ENCODE results near the gene PODXL2. TPM values are rescaled to one million over a fixed set of nuclear protein-coding genes. Genes with fewer than 3 reads are reported as not detected.

PODXL2 gene
- total RNA-seq, 4 donors from 2014 or later = 9.7 to 18.9 (median 15.9) TPM

DNA sequence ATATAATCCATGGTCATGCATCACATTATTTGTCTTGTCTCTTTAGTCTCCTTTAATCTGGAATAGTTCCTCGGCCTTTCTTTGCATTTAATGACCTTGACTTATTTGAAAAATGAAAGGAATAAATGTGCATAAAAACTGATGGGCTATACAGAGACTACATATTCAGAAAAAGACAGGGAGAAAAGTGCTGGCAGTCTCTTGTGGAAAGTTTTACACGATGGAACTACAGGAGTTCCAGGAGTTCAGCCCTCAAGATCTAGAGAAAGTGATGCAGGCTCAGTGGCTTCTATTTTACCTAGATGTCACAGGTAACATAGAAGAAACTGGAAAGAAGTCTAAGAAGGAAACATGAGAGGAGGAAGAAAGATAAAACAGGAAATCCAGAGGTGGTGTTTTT is 36.2 kb downstream of the PODXL2 start:
- no peak overlapping the region for H3K27ac ChIP-seq
- intact Hi-C loops (cut with DNase I; ENCODE audit: low total_unique reads) = no loop called here
- H3K27me3 ChIP-seq = no peaks in the 10 kb centered on the region
- no peak overlapping the region for H3K4me3 ChIP-seq
- no peaks in the 10 kb centered on the region for H3K4me1 ChIP-seq
- TF ChIP-seq EP300 (IDR thresholded peaks at IDR 0.05; ENCODE audit: low read depth) (no peak), POLR2A (IDR thresholded peaks at IDR 0.05) (no peak), POLR2AphosphoS5 (IDR thresholded peaks at IDR 0.05) (no peak)
- TF ChIP-seq, protein P1, sequence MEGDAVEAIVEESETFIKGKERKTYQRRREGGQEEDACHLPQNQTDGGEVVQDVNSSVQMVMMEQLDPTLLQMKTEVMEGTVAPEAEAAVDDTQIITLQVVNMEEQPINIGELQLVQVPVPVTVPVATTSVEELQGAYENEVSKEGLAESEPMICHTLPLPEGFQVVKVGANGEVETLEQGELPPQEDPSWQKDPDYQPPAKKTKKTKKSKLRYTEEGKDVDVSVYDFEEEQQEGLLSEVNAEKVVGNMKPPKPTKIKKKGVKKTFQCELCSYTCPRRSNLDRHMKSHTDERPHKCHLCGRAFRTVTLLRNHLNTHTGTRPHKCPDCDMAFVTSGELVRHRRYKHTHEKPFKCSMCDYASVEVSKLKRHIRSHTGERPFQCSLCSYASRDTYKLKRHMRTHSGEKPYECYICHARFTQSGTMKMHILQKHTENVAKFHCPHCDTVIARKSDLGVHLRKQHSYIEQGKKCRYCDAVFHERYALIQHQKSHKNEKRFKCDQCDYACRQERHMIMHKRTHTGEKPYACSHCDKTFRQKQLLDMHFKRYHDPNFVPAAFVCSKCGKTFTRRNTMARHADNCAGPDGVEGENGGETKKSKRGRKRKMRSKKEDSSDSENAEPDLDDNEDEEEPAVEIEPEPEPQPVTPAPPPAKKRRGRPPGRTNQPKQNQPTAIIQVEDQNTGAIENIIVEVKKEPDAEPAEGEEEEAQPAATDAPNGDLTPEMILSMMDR (IDR thresholded peaks at IDR 0.05) = no peak
- H3K36me3 ChIP-seq = no peaks in the 10 kb centered on the region
- in situ Hi-C loops (cut with MboI; ENCODE audit: low pct_ligation_motif_present in 1 of 4, low pct_unique_long_range_greater_than_20kb in 1 of 4, low sequenced_read_pairs in 3 of 4) = loop anchor here in 2 of 4 donors (25.0 kb wide), 2 partner anchors 172 to 297 kb away; no protein-coding TSS in a partner anchor
- H3K9me3 ChIP-seq = no peaks in the 10 kb centered on the region
- 75 to 79% methylated on average over 2 of the region's 2 CpGs for WGBS, 2 donors (ENCODE audit: low coverage in 1 of 2)
- no peak for DNase-seq

DNA sequence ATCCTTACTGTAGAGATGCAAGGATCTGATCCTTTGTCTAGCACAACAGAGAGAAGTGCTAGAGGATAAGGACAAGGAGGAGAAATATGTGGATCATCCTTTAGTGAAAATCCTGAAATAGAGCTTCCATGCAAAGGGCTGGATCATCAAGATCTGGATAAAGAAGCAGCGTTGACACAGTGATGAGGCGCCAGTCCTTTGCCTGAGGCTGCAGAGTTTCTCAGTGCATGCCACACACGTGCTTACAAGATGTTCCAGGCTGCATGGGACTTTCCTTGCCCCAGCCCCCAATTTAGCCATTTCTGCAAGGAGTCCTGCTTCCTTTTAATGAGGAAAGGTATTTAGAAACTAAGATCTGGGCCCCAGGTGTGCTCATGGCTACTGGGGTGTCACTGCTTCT is 36.6 kb downstream of the PODXL2 start:
- Histone ChIP-seq H3K4me3 (no peak overlapping the region), H3K27ac (no peak overlapping the region), H3K4me1 (no peaks in the 10 kb centered on the region), H3K27me3 (no peaks in the 10 kb centered on the region), H3K36me3 (no peaks in the 10 kb centered on the region), H3K9me3 (no peaks in the 10 kb centered on the region)
- intact Hi-C loops (cut with DNase I; ENCODE audit: low total_unique reads) = no loop called here
- WGBS, 2 donors (ENCODE audit: low coverage in 1 of 2) = 91 to 100% methylated on average over 3 of the region's 3 CpGs
- in situ Hi-C loops (cut with MboI; ENCODE audit: low pct_ligation_motif_present in 1 of 4, low pct_unique_long_range_greater_than_20kb in 1 of 4, low sequenced_read_pairs in 3 of 4) = loop anchor here in 2 of 4 donors (25.0 kb wide), 2 partner anchors 172 to 297 kb away; no protein-coding TSS in a partner anchor
- TF ChIP-seq, protein P1 (IDR thresholded peaks at IDR 0.05) = no peak
- no peak for TF ChIP-seq POLR2AphosphoS5 (IDR thresholded peaks at IDR 0.05)
- TF ChIP-seq EP300 (IDR thresholded peaks at IDR 0.05; ENCODE audit: low read depth) = no peak
- no peak for TF ChIP-seq POLR2A (IDR thresholded peaks at IDR 0.05)
- DNase-seq = no peak

DNA sequence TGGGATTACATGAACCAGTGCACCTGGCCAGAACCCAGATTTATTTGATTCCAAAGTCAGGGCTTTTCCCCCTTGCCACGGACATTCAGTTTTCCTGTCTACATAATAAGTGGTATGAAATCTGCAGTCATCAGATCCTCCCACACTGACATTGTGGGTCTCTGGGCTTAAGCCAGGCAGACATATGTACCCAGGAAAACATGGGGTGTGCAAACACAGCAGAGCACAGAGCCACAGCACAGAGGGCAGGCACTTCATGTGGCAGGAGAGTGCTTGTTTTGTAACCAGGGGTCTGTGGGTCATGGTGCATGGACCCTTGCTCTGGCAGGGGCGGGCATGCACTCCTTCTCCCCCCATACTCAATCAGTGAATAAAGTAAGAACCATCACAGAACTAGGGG is 37.7 kb downstream of the PODXL2 start:
- in situ Hi-C loops (cut with MboI; ENCODE audit: low pct_ligation_motif_present in 1 of 4, low pct_unique_long_range_greater_than_20kb in 1 of 4, low sequenced_read_pairs in 3 of 4) = loop anchor here in 2 of 4 donors (25.0 kb wide), 2 partner anchors 171 to 296 kb away; no protein-coding TSS in a partner anchor

DNA sequence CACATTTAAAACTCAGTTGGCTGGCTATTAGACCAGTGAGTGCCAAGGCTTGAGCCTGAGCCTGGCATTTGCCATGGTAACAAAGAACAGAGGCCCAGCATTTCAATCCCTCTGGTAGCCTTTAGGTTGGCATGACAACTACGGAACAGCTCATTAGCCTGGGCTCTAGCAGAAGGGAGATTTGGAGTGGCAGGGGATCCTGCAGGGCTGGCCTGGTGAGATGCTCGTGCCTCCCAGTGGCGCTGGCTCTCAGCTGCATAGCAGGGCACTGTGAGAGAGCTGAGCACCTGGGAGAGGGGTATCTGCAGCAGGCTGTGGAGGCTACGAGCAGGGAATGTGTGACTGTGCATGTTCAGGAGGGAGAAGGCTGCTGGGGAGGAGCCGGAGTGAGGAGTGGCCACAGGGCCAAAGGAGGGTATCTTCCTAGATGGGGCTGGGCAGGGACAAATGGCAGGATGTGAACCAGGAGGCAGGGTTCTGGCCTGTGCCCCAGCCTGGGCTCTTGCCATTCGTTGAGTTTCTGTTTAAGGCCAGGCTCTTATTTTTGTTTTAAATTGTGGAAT is 38.2 kb downstream of the PODXL2 start:
- in situ Hi-C loops (cut with MboI; ENCODE audit: low pct_ligation_motif_present in 1 of 4, low pct_unique_long_range_greater_than_20kb in 1 of 4, low sequenced_read_pairs in 3 of 4) (loop anchor here in 2 of 4 donors (25.0 kb wide), 2 partner anchors 170 to 295 kb away; no protein-coding TSS in a partner anchor), intact Hi-C loops (cut with DNase I; ENCODE audit: low total_unique reads) (no loop called here)
- Histone ChIP-seq H3K27me3 (no peaks in the 10 kb centered on the region), H3K4me1 (peaks cover 0 to 9% (median 8%) of the 10 kb centered on the region in 4 donors), H3K36me3 (no peaks in the 10 kb centered on the region), H3K4me3 (no peak overlapping the region), H3K27ac (no peak overlapping the region), H3K9me3 (no peaks in the 10 kb centered on the region)
- TF ChIP-seq EP300 (IDR thresholded peaks at IDR 0.05; ENCODE audit: low read depth) (no peak), POLR2AphosphoS5 (IDR thresholded peaks at IDR 0.05) (no peak), POLR2A (IDR thresholded peaks at IDR 0.05) (no peak)
- TF ChIP-seq, protein P1 (IDR thresholded peaks at IDR 0.05) = no peak
- no peak for DNase-seq
- 92% methylated on average over 6 of the region's 6 CpGs; no CpG with 5 or more reads in 1 of the 2 donors for WGBS, 2 donors (ENCODE audit: low coverage in 1 of 2)

More for the DNA sequence above, 37.7 kb downstream of the PODXL2 start:
- TF ChIP-seq POLR2AphosphoS5 (IDR thresholded peaks at IDR 0.05) (no peak), EP300 (IDR thresholded peaks at IDR 0.05; ENCODE audit: low read depth) (no peak), POLR2A (IDR thresholded peaks at IDR 0.05) (no peak)
- TF ChIP-seq, protein P1 (IDR thresholded peaks at IDR 0.05) = no peak
- intact Hi-C loops (cut with DNase I; ENCODE audit: low total_unique reads) = no loop called here
- Histone ChIP-seq H3K9me3 (no peaks in the 10 kb centered on the region), H3K27me3 (no peaks in the 10 kb centered on the region), H3K27ac (no peak overlapping the region), H3K4me3 (no peak overlapping the region), H3K36me3 (no peaks in the 10 kb centered on the region), H3K4me1 (peaks cover 0 to 4% (median 3%) of the 10 kb centered on the region in 4 donors)
- 90% methylated on average over 2 of the region's 2 CpGs; no CpG with 5 or more reads in 1 of the 2 donors for WGBS, 2 donors (ENCODE audit: low coverage in 1 of 2)
- no peak for DNase-seq

All from transverse colon (tissue), 4 donors.